ENCODE measurements around the gene RPL36A. TPM values are rescaled to one million over a fixed set of nuclear protein-coding genes. Genes with fewer than 3 reads are reported as not detected.

RPL36A gene
- polyA plus RNA-seq, 1 of the 3 experiments (the other 2 are of a cell fraction), result 3,417 TPM

DNA sequence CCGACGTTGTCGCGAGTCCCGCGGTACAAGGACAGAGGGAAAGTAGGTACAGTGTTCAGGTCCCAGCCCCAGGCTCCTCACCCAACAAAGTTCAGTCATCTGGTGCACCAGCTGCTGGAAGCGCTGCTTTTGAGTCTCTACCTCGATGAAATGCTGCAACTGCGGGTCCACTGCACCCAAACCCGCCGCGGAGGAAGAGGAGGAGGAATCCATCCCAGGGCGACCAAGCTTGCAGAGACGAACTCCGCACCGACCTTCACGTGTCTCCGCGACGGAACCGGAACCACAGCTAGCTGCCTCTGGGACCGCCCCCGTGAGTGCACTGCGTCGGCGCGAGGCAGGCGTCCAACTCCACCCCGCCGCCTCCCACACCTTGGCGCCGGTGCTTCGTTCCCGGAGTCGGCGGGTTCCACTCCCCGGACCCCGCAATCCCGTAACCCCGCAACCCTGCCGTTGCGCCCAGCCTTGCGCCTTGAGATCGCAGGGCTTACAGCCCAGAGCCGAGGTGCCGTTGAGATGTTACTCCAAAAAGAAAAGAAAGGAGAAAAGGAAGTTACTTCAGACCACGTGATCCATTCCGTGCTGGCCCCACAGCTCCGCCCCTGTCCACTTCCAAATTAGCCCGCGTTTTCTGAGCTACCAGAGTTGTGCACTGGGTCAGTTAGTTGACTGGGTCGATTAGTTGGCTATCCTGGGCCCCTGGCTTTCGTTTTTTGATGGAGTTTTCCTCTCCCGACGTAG lies 42.2 kb upstream of the RPL36A start, which contains the start of gene TIMM8A (continued):
- TF ChIP-seq, protein P1, sequence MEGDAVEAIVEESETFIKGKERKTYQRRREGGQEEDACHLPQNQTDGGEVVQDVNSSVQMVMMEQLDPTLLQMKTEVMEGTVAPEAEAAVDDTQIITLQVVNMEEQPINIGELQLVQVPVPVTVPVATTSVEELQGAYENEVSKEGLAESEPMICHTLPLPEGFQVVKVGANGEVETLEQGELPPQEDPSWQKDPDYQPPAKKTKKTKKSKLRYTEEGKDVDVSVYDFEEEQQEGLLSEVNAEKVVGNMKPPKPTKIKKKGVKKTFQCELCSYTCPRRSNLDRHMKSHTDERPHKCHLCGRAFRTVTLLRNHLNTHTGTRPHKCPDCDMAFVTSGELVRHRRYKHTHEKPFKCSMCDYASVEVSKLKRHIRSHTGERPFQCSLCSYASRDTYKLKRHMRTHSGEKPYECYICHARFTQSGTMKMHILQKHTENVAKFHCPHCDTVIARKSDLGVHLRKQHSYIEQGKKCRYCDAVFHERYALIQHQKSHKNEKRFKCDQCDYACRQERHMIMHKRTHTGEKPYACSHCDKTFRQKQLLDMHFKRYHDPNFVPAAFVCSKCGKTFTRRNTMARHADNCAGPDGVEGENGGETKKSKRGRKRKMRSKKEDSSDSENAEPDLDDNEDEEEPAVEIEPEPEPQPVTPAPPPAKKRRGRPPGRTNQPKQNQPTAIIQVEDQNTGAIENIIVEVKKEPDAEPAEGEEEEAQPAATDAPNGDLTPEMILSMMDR (IDR thresholded peaks at IDR 0.05), result no peak
- TF ChIP-seq ELF1 (IDR thresholded peaks at IDR 0.05) (peak; percentile 26; the same call in 1 of the 2 replicates), FOXM1 (IDR thresholded peaks at IDR 0.05; ENCODE audit: low read depth) (no peak), POLR2AphosphoS5 (IDR thresholded peaks at IDR 0.05; ENCODE audit: low read depth, low read length) (peak; percentile 71; the same call in 1 of the 2 replicates), RAD21 (IDR thresholded peaks at IDR 0.05; ENCODE audit: low read length) (no peak)

DNA sequence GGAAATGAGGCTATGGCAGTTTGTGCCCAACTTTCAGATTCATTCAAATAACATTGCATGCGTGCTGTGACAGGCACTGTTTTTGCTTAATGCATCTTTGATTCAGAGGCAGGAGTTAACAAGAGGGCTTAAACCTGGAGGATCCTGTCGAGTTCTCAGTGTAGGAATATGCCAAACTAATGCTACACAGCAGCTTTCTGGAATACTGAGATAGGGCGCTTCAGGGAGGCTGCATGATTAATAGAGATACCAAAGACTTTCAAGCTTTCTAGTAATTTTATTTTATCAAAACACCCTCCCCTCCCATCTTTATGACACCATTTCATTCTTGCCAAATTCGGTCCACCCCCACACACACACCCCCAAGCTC lies 41.6 kb upstream of the RPL36A start:
- Histone ChIP-seq H3K27me3 (ENCODE audit: insufficient read depth) (peaks cover 12% of the 10 kb centered on the region; the same call in 1 of the 2 replicates), H3K9me2 (no peaks in the 10 kb centered on the region), H3K4me2 (peak overlapping the region; percentile 80), H3F3A (replicated peaks; ENCODE audit: insufficient read depth) (no peaks in the 10 kb centered on the region), H3K79me2 (ENCODE audit: insufficient read depth) (peaks cover 38% of the 10 kb centered on the region), H3K27ac (ENCODE audit: low read depth in 2 of 2, low read length in 1 of 2) (peak overlapping the region in 1 of 2 experiments; percentile 26; a peak in 1 of 4 replicates), H4K20me1 (ENCODE audit: insufficient read depth) (no peaks in the 10 kb centered on the region), H3K4me1 (ENCODE audit: control insufficient read depth in 1 of 2, insufficient read depth in 2 of 2, low read depth in 1 of 2, low read length in 1 of 2) (no peaks in the 10 kb centered on the region), H3K9ac (peak overlapping the region; percentile 85), H3K9me3 (no peaks in the 10 kb centered on the region), H3K4me3 (ENCODE audit: low read depth in 2 of 2, low read length in 1 of 2) (peak overlapping the region; percentile 60 to 82), H3K36me3 (replicated peaks in 1 of 2; ENCODE audit: control insufficient read depth in 1 of 2, insufficient read depth in 2 of 2, low read length in 1 of 2) (peaks cover 5 to 7% of the 10 kb centered on the region in 2 experiments), H2AFZ (ENCODE audit: low read depth) (peak overlapping the region; percentile 80)
- POLR2A ChIA-PET, result interaction anchor here (2.1 kb wide), 1 partner anchor 42 kb away, joined by 15 read pairs; the partner anchor contains the start of gene RPL36A
- CTCF ChIA-PET, result interaction anchor here (0.9 to 2.4 kb wide), 4 partner anchors 13 to 581 kb away, joined by 3 to 12 read pairs (median 4); partner anchors contain the start of gene RPL36A
- DNase-seq, result no peak
- no peak for TF ChIP-seq EP300 (IDR thresholded peaks at IDR 0.05; ENCODE audit: borderline replicate concordance in 1 of 2, low read depth in 1 of 2, low read length in 1 of 2)
- TF ChIP-seq SMC3 (IDR thresholded peaks at IDR 0.05; ENCODE audit: low read depth, low read length), result no peak
- TF ChIP-seq NRF1 (IDR thresholded peaks at IDR 0.05; ENCODE audit: low read depth, low read length), result no peak
- TF ChIP-seq, protein P2, sequence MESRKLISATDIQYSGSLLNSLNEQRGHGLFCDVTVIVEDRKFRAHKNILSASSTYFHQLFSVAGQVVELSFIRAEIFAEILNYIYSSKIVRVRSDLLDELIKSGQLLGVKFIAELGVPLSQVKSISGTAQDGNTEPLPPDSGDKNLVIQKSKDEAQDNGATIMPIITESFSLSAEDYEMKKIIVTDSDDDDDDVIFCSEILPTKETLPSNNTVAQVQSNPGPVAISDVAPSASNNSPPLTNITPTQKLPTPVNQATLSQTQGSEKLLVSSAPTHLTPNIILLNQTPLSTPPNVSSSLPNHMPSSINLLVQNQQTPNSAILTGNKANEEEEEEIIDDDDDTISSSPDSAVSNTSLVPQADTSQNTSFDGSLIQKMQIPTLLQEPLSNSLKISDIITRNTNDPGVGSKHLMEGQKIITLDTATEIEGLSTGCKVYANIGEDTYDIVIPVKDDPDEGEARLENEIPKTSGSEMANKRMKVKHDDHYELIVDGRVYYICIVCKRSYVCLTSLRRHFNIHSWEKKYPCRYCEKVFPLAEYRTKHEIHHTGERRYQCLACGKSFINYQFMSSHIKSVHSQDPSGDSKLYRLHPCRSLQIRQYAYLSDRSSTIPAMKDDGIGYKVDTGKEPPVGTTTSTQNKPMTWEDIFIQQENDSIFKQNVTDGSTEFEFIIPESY (IDR thresholded peaks at IDR 0.05; ENCODE audit: borderline replicate concordance, low read depth), result no peak
- 34% methylated on average over 4 of the region's 4 CpGs for WGBS (ENCODE audit: low lambda C conversion rate)

All from SK-N-SH (cell line).